ENCODE results near the gene CAMK2D. TPM values are rescaled to one million over a fixed set of nuclear protein-coding genes. Genes with fewer than 3 reads are reported as not detected.

The CAMK2D gene
- total and polyA plus RNA-seq, 2 donors: 33.8 to 125 TPM

DNA sequence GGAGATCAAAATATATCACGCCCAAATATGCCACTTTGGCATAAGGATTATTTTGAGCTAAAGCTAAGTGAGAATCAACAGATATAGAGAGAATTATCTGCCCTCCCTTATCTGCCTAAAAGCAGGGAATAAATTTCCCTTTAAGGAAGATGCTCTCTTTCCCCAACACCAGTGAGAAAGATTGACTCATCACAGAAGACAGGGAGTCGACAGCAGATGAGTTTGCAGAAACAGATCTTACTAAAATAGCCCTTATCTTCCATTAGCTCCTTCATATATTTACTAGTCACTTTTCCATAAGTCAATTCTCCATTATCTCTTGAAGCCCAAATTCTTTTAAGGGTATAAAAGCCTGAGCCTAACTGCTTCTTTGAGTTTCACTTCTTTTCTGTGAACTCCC lies 156.6 kb downstream of the CAMK2D start:
- no peaks in the 10 kb centered on the region for H3K36me3 ChIP-seq (ENCODE audit: insufficient read depth)
- H3K27ac ChIP-seq (ENCODE audit: low read depth): no peak overlapping the region
- WGBS: 73% methylated on average over 2 of the region's 2 CpGs
- DNase-seq (ENCODE audit: extremely low spot score): no peak
- no peaks in the 10 kb centered on the region for H3K4me1 ChIP-seq (ENCODE audit: insufficient read depth)
- H3K4me3 ChIP-seq (ENCODE audit: low read depth, low read length): no peak overlapping the region

DNA sequence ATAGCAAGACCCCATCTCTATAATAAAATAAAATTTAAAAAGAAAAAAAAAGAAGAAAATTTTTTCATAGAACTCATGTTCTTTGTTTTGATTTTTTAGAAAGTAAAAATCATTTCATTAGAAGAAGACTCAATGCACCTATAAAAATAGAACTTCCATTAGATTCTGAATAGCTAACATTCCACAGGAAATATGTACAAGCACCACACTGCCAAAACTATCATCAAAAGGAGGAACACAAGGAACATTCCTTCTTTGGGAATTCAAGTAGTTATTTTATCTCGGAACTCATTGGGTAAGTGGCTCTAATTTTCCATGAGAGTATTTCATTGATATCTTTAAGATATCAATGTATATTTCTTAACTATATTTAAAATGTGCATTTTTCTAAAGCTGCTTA lies 157.6 kb downstream of the CAMK2D start:
- 46% methylated on average over 1 of the region's 1 CpG for WGBS
- H3K27ac ChIP-seq (ENCODE audit: low read depth): no peak overlapping the region
- no peak for DNase-seq (ENCODE audit: extremely low spot score)
- no peak overlapping the region for H3K4me3 ChIP-seq (ENCODE audit: low read depth, low read length)
- H3K4me1 ChIP-seq (ENCODE audit: insufficient read depth): no peaks in the 10 kb centered on the region
- H3K36me3 ChIP-seq (ENCODE audit: insufficient read depth): no peaks in the 10 kb centered on the region

DNA sequence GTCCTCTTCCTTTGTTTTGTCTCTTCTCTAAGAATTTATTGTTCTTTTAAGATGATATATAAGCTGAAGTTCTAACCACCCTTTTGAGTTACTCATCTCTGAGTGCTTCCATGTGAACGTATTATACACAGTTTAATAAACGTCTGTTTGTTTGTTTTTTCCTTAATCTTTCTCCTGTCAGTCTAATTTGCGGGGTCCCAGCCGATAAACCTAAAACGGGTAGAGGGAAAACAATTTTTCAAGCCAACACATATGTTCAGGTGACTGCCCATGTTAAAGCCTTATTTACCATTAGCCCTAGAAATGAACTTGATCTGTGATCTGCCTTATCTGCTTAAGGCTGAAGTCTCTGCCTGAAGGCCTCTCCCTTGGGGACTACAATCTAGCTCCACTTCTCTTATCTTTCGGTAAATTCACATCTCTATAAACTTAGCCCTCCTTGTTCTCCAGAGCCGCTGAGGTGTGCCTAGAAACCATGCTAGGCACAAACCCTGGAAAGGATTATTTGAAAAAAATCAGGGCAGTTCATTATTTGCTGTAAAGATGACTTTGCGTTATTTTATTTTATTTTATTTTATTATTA lies 158.8 kb downstream of the CAMK2D start:
- no peaks in the 10 kb centered on the region for H3K36me3 ChIP-seq (ENCODE audit: insufficient read depth)
- H3K4me3 ChIP-seq (ENCODE audit: low read depth, low read length): no peak overlapping the region
- DNase-seq (ENCODE audit: extremely low spot score): no peak
- no peak overlapping the region for H3K27ac ChIP-seq (ENCODE audit: low read depth)
- WGBS: 65% methylated on average over 8 of the region's 8 CpGs
- no peaks in the 10 kb centered on the region for H3K4me1 ChIP-seq (ENCODE audit: insufficient read depth)

DNA sequence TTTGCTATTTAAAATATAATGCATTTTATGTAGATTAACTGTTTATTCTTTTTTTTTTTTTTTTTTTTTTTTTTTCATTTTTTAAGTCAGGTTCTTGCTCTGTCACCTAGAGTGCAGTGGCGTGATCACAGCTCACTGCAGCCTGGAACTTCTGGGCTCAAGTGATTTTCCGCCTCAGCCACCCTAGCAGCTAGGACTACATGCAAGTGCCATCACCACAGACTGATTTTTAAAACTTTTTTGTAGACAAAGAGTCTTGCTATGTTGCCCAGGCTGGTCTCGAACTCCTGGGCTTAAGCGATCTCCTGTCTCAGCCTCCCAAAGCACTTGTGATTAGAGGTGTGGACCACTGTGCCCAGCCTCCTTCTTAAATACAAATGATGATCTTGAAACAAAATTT lies 159.9 kb downstream of the CAMK2D start:
- 88% methylated on average over 4 of the region's 4 CpGs for WGBS

DNA sequence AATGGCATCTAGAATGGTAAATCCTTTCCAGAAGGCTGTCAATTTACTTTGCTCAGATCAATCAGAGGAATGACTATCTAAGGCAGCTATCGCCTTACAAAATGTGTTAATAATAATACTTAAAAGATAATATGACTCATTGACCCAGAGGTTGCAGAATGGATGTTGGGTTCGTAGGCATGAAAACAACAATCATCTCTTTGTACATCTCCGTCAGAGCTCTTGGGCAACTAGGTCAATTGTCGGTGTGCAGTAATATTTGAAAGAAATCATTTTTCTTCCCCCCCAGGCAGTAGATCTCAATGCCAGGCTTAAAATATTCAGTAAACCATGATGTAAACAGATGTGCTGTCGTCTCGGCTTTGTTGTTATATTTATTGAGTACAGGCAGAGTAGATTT lies 165.1 kb downstream of the CAMK2D start:
- H3K4me3 ChIP-seq (ENCODE audit: low read depth, low read length): no peak overlapping the region
- no peak overlapping the region for H3K27ac ChIP-seq (ENCODE audit: low read depth)
- no peaks in the 10 kb centered on the region for H3K36me3 ChIP-seq (ENCODE audit: insufficient read depth)
- DNase-seq (ENCODE audit: extremely low spot score): no peak
- WGBS: 94% methylated on average over 6 of the region's 6 CpGs
- no peaks in the 10 kb centered on the region for H3K4me1 ChIP-seq (ENCODE audit: insufficient read depth)

More for the DNA sequence above, 159.9 kb downstream of the CAMK2D start:
- Histone ChIP-seq H3K4me3 (ENCODE audit: low read depth, low read length) (no peak overlapping the region), H3K27ac (ENCODE audit: low read depth) (no peak overlapping the region), H3K4me1 (ENCODE audit: insufficient read depth) (no peaks in the 10 kb centered on the region), H3K36me3 (ENCODE audit: insufficient read depth) (no peaks in the 10 kb centered on the region)
- no peak for DNase-seq (ENCODE audit: extremely low spot score)

DNA sequence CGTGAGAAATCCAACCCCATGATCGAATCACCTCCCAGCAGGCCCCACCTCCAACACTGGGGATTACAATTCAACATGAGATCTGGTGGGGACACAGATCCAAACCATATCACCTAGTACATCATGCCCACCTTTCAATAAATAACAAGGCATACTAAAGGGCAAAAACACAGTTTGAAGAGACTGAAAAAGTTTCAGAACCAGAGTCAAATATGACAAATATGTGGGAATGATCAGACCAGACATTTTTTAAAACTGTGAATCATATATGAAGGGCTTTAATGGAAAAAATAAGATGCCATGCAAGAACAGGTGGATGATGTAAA lies 167.3 kb downstream of the CAMK2D start:
- no peak for DNase-seq (ENCODE audit: extremely low spot score)
- no peak overlapping the region for H3K27ac ChIP-seq (ENCODE audit: low read depth)
- H3K4me1 ChIP-seq (ENCODE audit: insufficient read depth): no peaks in the 10 kb centered on the region
- no peak overlapping the region for H3K4me3 ChIP-seq (ENCODE audit: low read depth, low read length)
- no peaks in the 10 kb centered on the region for H3K36me3 ChIP-seq (ENCODE audit: insufficient read depth)
- WGBS: 89% methylated on average over 2 of the region's 2 CpGs

DNA sequence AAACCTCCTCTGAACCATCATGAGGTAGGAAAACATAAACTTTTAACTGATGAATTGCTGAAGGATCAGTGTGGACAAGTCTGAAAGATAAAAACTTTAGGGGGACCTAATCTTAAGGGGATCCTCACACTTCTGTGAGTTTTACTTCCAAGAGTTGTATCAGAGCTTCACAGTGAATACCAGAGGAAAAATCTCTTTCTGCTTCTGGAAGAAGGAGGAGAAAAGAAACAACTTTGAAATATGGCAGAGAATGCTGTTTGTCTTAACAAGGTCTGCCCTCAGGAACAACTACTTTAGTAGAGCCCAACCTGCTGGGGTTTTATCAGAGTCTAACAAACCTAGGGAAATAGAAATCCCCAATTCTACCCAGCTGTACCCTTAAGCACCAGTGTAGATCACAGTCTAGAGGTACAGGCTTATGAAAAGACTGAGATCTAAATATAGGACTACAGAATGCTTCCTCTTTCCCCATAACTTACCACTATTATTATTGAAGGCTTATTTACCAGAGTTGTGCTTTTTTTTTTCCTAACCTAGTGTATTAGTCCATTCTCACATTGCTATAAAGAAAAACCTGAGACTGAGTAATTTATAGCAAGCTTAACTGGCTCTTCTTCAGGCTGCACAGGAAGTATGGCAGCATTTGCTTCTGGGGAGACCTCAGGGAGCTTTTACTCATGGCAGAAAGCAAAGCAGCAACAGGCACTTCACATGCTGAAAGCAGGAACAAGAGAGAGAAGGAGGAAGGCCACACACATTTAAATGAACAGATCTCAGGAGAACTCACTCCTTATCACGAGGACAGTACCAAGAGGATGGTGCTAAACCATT lies 167.9 kb downstream of the CAMK2D start:
- H3K4me3 ChIP-seq (ENCODE audit: low read depth, low read length): no peak overlapping the region
- H3K36me3 ChIP-seq (ENCODE audit: insufficient read depth): no peaks in the 10 kb centered on the region
- H3K4me1 ChIP-seq (ENCODE audit: insufficient read depth): no peaks in the 10 kb centered on the region
- no peak for DNase-seq (ENCODE audit: extremely low spot score)
- no peak overlapping the region for H3K27ac ChIP-seq (ENCODE audit: low read depth)
- WGBS: 96% methylated on average over 1 of the region's 1 CpG

DNA sequence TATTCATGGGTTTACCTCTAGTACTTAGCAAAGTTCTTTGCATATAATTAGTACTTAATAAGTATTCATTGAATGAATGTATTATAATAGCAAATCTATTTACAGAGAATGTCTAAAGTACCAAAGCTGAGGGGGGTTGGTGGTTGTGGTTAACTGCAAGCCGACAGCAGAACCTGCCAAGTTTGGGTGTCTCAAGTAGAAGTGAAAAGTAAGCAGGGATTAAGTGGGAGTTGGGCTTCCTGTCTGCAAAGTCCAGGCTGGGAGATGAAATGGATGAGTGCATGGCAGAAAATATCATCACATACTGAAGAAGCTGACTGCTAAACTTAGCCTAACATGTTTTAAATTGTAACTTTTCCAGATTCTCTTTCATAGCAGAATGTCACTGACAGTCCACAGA lies 169.6 kb downstream of the CAMK2D start:
- H3K4me1 ChIP-seq (ENCODE audit: insufficient read depth): no peaks in the 10 kb centered on the region
- H3K27ac ChIP-seq (ENCODE audit: low read depth): no peak overlapping the region
- no peak for DNase-seq (ENCODE audit: extremely low spot score)
- WGBS: 29% methylated on average over 1 of the region's 1 CpG
- no peak overlapping the region for H3K4me3 ChIP-seq (ENCODE audit: low read depth, low read length)
- no peaks in the 10 kb centered on the region for H3K36me3 ChIP-seq (ENCODE audit: insufficient read depth)

DNA sequence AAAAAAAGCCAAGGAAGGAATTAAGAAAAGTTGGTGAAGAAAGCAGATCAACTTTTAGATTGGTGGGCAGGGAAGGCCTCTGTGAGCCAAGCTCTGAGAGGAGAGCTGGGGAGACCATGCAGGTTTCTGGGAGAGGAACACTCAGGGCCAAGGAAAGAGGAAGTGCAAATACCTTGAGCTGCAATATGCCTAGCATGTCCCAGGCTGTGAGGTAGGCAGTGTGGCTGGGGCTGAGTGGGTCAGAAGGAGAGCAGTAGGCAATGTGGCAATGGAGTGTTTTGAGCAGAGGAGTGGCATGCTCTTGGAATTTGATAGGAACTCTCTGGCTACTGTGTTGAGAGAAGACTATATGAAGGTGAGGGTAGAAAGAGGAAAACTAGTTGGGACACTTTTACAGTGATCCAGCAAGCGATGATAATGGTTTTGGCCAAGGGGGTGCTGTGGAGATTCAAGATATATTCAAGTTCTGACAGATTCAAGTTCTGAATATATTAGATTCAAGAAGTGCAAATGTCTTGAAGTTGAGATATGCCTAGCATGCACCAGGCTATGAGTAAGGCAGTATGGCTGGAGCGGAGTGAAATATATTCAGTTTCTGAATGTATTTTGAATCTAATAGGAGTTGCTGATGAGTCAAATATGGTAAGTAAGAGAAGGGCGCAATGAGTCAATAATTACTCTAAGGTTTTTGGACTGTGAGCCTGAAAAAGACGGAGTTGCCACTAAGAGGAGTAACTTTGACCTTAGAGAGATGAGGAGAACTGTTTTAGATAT lies 172.5 kb downstream of the CAMK2D start:
- Histone ChIP-seq H3K4me1 (ENCODE audit: insufficient read depth) (no peaks in the 10 kb centered on the region), H3K4me3 (ENCODE audit: low read depth, low read length) (no peak overlapping the region), H3K27ac (ENCODE audit: low read depth) (no peak overlapping the region), H3K36me3 (ENCODE audit: insufficient read depth) (no peaks in the 10 kb centered on the region)
- WGBS: 96% methylated on average over 4 of the region's 4 CpGs
- no peak for DNase-seq (ENCODE audit: extremely low spot score)

DNA sequence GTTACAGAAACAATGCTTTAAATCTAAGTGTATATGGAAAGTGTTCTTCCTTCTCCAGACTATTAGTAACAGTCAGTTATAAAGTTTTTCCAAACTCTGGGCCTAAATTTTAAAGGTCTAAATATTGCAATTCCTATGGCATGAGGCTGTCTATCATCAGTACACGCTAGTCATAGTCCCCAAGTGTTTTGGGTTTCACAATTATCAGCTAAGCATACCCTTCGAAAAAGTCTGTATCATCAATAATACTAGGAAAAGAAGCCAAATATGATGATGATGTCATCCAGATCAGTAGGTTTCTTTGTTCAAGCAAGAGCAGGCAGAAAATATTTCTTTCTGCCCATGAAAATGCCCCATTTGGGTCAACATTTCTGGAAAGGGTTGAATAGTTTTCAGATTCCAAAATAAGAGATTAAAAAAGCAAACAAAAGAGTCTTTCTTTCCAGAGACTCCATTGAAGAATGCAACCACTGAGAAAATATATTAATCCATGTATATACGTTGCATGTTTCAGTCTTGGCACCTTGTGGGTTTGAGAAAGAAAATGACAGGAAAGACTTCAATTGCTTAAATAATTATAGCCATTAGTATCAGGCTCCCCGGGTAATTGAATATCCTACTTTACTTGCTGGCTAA lies 173.8 kb downstream of the CAMK2D start:
- no peak overlapping the region for H3K27ac ChIP-seq (ENCODE audit: low read depth)
- H3K36me3 ChIP-seq (ENCODE audit: insufficient read depth): no peaks in the 10 kb centered on the region
- 57% methylated on average over 4 of the region's 4 CpGs for WGBS
- H3K4me1 ChIP-seq (ENCODE audit: insufficient read depth): no peaks in the 10 kb centered on the region
- no peak overlapping the region for H3K4me3 ChIP-seq (ENCODE audit: low read depth, low read length)
- no peak for DNase-seq (ENCODE audit: extremely low spot score)

DNA sequence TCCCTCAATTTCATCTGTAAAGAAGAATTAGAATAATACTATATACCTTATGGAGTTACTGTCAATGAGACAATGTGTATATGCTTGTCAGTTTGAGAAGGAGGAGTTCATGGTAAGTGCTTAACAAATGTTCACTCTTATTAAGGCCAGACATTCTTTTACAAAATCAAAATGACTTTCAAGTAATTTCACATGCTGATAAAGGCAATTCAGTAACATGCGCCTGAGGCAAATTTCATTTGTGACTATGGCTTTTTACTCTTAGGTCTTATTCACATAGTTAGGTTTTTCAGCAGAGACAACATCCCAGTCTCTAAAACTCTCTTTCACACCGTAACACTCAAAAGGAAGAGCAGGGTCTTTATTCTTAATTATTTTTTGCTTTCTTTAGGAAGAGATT lies 174.4 kb downstream of the CAMK2D start:
- DNase-seq (ENCODE audit: extremely low spot score): no peak
- no peak overlapping the region for H3K27ac ChIP-seq (ENCODE audit: low read depth)
- 97% methylated on average over 2 of the region's 2 CpGs for WGBS
- H3K4me1 ChIP-seq (ENCODE audit: insufficient read depth): no peaks in the 10 kb centered on the region
- no peak overlapping the region for H3K4me3 ChIP-seq (ENCODE audit: low read depth, low read length)
- H3K36me3 ChIP-seq (ENCODE audit: insufficient read depth): no peaks in the 10 kb centered on the region

DNA sequence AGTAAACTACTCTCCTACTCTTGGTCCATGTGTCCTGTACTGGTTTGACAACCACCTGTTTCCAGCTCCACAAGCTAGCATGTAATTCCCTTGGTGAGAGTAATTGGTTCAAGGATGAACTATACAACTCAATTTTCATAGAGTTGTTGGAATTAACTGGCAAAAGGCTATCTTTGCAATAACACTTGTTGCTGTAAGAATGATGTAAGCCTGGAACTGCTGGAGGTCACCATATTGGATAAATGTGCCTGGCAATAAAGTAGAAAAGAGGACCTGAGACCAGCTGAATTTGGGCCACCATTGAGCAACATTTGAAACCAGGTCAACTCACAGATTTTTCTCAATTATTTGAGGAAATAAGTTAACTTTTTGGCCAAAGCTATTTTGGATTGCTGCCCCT lies 175.5 kb downstream of the CAMK2D start:
- no peak overlapping the region for H3K4me3 ChIP-seq (ENCODE audit: low read depth, low read length)
- no peaks in the 10 kb centered on the region for H3K36me3 ChIP-seq (ENCODE audit: insufficient read depth)
- DNase-seq (ENCODE audit: extremely low spot score): no peak
- no peak overlapping the region for H3K27ac ChIP-seq (ENCODE audit: low read depth)
- no peaks in the 10 kb centered on the region for H3K4me1 ChIP-seq (ENCODE audit: insufficient read depth)

DNA sequence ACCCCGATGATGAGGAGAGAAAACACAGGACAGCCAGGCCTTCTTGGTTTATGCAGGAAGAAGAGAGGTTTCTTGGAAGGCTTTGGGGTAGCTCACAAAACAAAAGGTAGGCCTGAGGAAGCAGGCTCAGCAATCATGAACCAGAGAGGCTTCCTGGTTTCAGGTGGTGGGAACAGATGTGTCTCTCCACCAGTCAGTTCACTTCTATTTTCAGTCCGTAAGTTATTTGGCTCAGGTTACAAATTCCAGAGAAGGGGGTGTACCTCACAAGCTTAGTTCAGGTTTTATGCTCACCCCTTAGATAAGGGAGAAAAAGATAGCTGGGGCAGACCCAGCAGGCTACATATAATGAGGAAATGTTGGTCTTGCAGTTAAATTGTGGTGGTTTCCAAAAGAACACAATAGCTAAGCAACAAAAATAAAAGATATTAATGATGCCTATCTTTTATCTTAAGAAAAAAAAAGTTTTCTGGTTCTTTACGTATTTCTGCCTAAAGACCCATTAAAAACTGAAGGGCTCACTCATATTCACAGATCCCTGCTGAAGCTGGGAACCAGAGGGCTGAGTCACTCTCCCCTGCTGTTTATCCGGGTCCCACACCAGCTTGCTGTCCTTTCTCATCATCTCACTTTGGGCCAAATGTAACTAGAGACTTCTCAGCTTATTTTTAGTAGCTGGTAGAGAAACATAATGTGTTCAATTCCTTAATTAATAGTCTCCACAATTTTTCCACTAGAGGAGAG lies 177.0 kb downstream of the CAMK2D start:
- WGBS: 57% methylated on average over 4 of the region's 4 CpGs
- no peak for DNase-seq (ENCODE audit: extremely low spot score)
- H3K27ac ChIP-seq (ENCODE audit: low read depth): no peak overlapping the region
- no peaks in the 10 kb centered on the region for H3K4me1 ChIP-seq (ENCODE audit: insufficient read depth)
- no peaks in the 10 kb centered on the region for H3K36me3 ChIP-seq (ENCODE audit: insufficient read depth)
- no peak overlapping the region for H3K4me3 ChIP-seq (ENCODE audit: low read depth, low read length)
